IPS-20b (cell line): ENCODE results near the gene IFNL3.
"Not testable (repeated sequence)": the region's sequence is repeated elsewhere in the genome, so short reads cannot be mapped to it uniquely, and the experiment has no call there.

Experiments
- H3K27ac ChIP-seq: one replicate; pipeline ENCODE4 v1.5.1; 2013; ENCODE audit warnings: low read length
- H3K27me3 ChIP-seq: 2 replicates; pipeline ENCODE4 v1.6.1; 2013; ENCODE audit warnings: mild to moderate bottlenecking, low read length, inconsistent platforms; ENCODE audit not compliant: insufficient read depth
- H3K36me3 ChIP-seq: 2 replicates; pipeline ENCODE4 v1.6.1; 2013; ENCODE audit warnings: low read depth, mild to moderate bottlenecking, inconsistent platforms, low read length, moderate library complexity; ENCODE audit not compliant: insufficient read depth
- H3K4me1 ChIP-seq: 2 replicates; pipeline ENCODE4 v1.6.1; 2013; ENCODE audit warnings: mild to moderate bottlenecking, control low read depth, inconsistent platforms, low read length, moderate library complexity; ENCODE audit not compliant: insufficient read depth
- H3K4me3 ChIP-seq: 2 replicates; pipeline ENCODE4 v1.5.1; 2013; ENCODE audit warnings: mild to moderate bottlenecking, low read length, inconsistent platforms
- H3K9ac ChIP-seq: 2 replicates; pipeline ENCODE4 v1.6.1; 2013; ENCODE audit warnings: low read depth, mild to moderate bottlenecking, inconsistent platforms, low read length, moderate library complexity
- H3K9me3 ChIP-seq: 2 replicates; pipeline ENCODE4 v1.6.1; 2013; ENCODE audit warnings: mild to moderate bottlenecking, low read depth, low read length, inconsistent platforms; ENCODE audit not compliant: insufficient read depth

The IFNL3 gene

GRCh38 chr19:39232708-39233107, 12.1 kb downstream of the IFNL3 start:
- Histone ChIP-seq H3K4me3 (no peak overlapping the region), H3K36me3 (no peaks in the 10 kb centered on the region), H3K9me3 (no peaks in the 10 kb centered on the region), H3K4me1 (no peaks in the 10 kb centered on the region), H3K27me3 (peaks cover 19% of the 10 kb centered on the region), H3K27ac (no peak overlapping the region), H3K9ac (no peak overlapping the region)

GRCh38 chr19:39230096-39230764, 14.6 kb downstream of the IFNL3 start:
- Histone ChIP-seq H3K4me3 (no peak overlapping the region), H3K9ac (no peak overlapping the region), H3K27ac (no peak overlapping the region), H3K4me1 (no peaks in the 10 kb centered on the region), H3K36me3 (no peaks in the 10 kb centered on the region), H3K9me3 (no peaks in the 10 kb centered on the region), H3K27me3 (peaks cover 24% of the 10 kb centered on the region)

- no peaks in the 10 kb centered on the region for H3K4me1 ChIP-seq
- H3K27me3 ChIP-seq = peaks cover 39% of the 10 kb centered on the region
- H3K4me3 ChIP-seq = no peak overlapping the region
- no peak overlapping the region for H3K9ac ChIP-seq
- H3K27ac ChIP-seq = no peak overlapping the region
- H3K36me3 ChIP-seq = no peaks in the 10 kb centered on the region
- no peaks in the 10 kb centered on the region for H3K9me3 ChIP-seq
Measured at GRCh38 chr19:39224910-39225309, 19.9 kb downstream of the IFNL3 start.

DNA sequence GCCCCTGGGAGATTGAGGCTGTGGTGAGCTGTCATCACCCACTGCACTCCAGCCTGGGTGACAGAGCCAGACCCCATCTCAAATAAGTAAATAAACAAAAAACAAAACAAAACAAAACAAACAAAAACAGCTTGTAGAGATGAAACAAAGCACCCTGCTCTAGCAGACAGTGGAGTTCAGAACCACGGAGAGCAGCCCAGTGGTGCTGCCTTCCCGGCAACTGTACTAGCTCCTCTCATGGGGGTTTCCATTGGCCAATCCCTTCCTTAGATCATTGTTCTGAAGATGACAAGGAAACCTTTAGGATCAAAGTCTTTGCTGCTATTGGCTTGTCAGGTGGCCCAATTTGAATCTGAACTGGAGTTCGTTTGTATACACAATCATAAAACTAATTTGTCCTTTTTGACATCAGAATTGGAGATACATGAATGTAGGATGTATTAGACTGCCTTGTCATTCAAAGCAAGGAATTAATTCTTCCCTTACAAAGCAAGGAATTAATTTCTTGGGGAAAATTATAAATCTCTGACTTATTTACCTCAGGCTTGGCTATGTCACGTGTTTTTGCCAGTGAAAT, 21.0 kb downstream of the IFNL3 start:
- Histone ChIP-seq H3K9me3 (no peaks in the 10 kb centered on the region), H3K4me3 (no peak overlapping the region), H3K27ac (no peak overlapping the region), H3K27me3 (peaks cover 43% of the 10 kb centered on the region), H3K4me1 (no peaks in the 10 kb centered on the region), H3K9ac (no peak overlapping the region), H3K36me3 (no peaks in the 10 kb centered on the region)

DNA sequence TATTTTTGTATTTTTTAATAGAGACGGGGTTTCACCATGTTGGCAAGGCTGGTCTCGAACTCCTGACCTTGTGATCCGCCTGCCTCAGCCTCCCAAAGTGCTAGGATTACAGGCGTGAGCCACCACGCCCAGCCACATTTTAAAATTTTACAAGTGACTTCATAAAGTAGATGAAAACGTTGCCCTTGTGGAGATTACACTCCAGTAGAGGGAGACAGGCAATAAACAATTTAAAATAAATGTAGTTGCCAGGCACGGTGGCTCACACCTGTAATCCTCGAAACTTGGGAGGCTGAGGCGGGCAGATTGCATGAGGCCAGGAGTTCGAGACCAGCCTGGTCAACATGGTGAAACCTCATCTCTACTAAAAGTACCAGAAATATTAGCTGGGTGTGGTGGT, 25.7 kb downstream of the IFNL3 start:
- not testable (repeated sequence) for H3K9me3 ChIP-seq, H3K4me3 ChIP-seq, H3K27ac ChIP-seq, H3K36me3 ChIP-seq, H3K9ac ChIP-seq, H3K4me1 ChIP-seq
- peaks cover 26% of the 10 kb centered on the region for H3K27me3 ChIP-seq

- no peak overlapping the region for H3K9ac ChIP-seq
- H3K9me3 ChIP-seq = no peaks in the 10 kb centered on the region; the same call in 1 of the 2 replicates
- no peaks in the 10 kb centered on the region for H3K36me3 ChIP-seq
- H3K27me3 ChIP-seq = peaks cover 26% of the 10 kb centered on the region
- H3K27ac ChIP-seq = no peak overlapping the region
- no peak overlapping the region for H3K4me3 ChIP-seq
- no peaks in the 10 kb centered on the region for H3K4me1 ChIP-seq
Measured at GRCh38 chr19:39218230-39219007, 26.4 kb downstream of the IFNL3 start.

GRCh38 chr19:39217094-39217493, 27.7 kb downstream of the IFNL3 start:
- no peaks in the 10 kb centered on the region for H3K36me3 ChIP-seq
- no peaks in the 10 kb centered on the region for H3K4me1 ChIP-seq
- H3K4me3 ChIP-seq = no peak overlapping the region
- H3K27ac ChIP-seq = no peak overlapping the region
- no peak overlapping the region for H3K9ac ChIP-seq
- peaks cover 20% of the 10 kb centered on the region for H3K27me3 ChIP-seq
- H3K9me3 ChIP-seq = no peaks in the 10 kb centered on the region; the same call in 1 of the 2 replicates

- H3K9me3 ChIP-seq, H3K27me3 ChIP-seq, H3K27ac ChIP-seq, H3K4me3 ChIP-seq, H3K9ac ChIP-seq, H3K36me3 ChIP-seq, H3K4me1 ChIP-seq: not testable (repeated sequence)
Measured at GRCh38 chr19:39215323-39215722, 29.5 kb downstream of the IFNL3 start.

GRCh38 chr19:39212375-39212742, 32.4 kb downstream of the IFNL3 start:
- H3K9me3 ChIP-seq = no peaks in the 10 kb centered on the region; the same call in 1 of the 2 replicates

DNA sequence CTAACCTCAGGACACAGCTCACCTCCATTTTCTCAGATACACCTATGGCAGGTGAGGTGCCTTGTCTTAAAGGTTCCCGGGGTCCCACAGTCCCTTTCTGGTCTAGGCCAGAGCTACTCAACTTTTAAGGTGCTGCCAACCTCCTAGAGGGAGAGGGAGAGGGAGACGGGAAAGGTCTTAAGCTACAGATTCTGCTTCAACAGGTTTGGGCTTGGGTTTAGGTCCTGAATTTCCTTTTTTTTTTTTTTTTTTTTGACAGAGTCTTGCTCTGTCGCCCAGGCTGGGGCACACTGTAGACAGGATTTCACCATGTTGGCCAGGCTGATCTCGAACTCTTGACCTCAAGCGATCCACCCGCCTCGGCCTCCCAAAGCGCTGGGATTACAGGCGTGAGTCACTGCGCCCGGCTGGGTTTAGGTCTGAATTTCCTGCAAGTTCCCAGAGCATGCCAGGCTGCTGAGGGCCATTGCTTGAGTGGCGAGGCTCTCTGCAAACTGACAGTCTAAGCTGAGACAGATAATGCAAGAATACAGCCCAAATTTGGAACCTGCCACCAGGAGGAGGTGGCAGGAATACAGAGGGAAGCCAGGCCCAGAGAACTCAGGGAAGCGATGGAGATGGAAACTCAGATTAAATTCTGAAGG, 33.0 kb downstream of the IFNL3 start:
- no peaks in the 10 kb centered on the region; the same call in 1 of the 2 replicates for H3K9me3 ChIP-seq
- no peak overlapping the region for H3K27ac ChIP-seq
- H3K4me3 ChIP-seq = no peak overlapping the region
- no peaks in the 10 kb centered on the region for H3K27me3 ChIP-seq
- no peaks in the 10 kb centered on the region for H3K4me1 ChIP-seq
- no peak overlapping the region for H3K9ac ChIP-seq
- H3K36me3 ChIP-seq = no peaks in the 10 kb centered on the region

More at GRCh38 chr19:39212375-39212742, 32.4 kb downstream of the IFNL3 start:
- Histone ChIP-seq H3K9ac (no peak overlapping the region), H3K27me3 (no peaks in the 10 kb centered on the region), H3K4me1 (no peaks in the 10 kb centered on the region), H3K27ac (no peak overlapping the region), H3K36me3 (no peaks in the 10 kb centered on the region), H3K4me3 (no peak overlapping the region)

- Histone ChIP-seq H3K4me1 (no peaks in the 10 kb centered on the region), H3K36me3 (no peaks in the 10 kb centered on the region), H3K27me3 (peaks cover 15% of the 10 kb centered on the region), H3K9ac (no peak overlapping the region), H3K9me3 (no peaks in the 10 kb centered on the region), H3K4me3 (no peak overlapping the region), H3K27ac (no peak overlapping the region)
Measured at GRCh38 chr19:39209196-39209595, 35.6 kb downstream of the IFNL3 start.
